Karpas-422 (cell line): ENCODE results near the gene STRAP. TPM values are rescaled to one million over a fixed set of nuclear protein-coding genes. Genes with fewer than 3 reads are reported as not detected.
A peak's percentile ranks its signal among the peaks of the same experiment; 100 is the strongest.
"Not testable (repeated sequence)": the region's sequence is repeated elsewhere in the genome, so short reads cannot be mapped to it uniquely, and the experiment has no call there.

Experiments used
- DNase-seq: peaks from one replicate; pipeline ENCODE4 v3.0.0-alpha.2; 2015
- H2AFZ ChIP-seq: fragments of 200-600 bp; sonication (generic); 2 replicates; pipeline ENCODE4 v1.6.1; 2014; ENCODE audit warnings: antibody characterized with exemption, low read length, mixed read lengths
- H3K27ac ChIP-seq: fragments of 200-600 bp; sonication (generic); 2 replicates; pipeline ENCODE4 v1.5.1; 2014; ENCODE audit warnings: mild to moderate bottlenecking, low read length, moderate library complexity
- H3K27me3 ChIP-seq: fragments of 200-600 bp; sonication (generic); 2 replicates; pipeline ENCODE4 v1.6.1; 2014; ENCODE audit warnings: low read length, mixed read lengths
- H3K36me3 ChIP-seq: fragments of 200-600 bp; sonication (generic); 2 replicates; pipeline ENCODE4 v1.6.1; 2014; ENCODE audit warnings: low read length, mixed read lengths; ENCODE audit not compliant: insufficient read depth
- H3K4me1 ChIP-seq: fragments of 200-600 bp; sonication (generic); 2 replicates; pipeline ENCODE4 v1.6.1; 2014; ENCODE audit warnings: mild to moderate bottlenecking, low read length, mixed read lengths
- H3K4me2 ChIP-seq: fragments of 200-600 bp; sonication (generic); 2 replicates; pipeline ENCODE4 v1.6.1; 2014; ENCODE audit warnings: low read length, low read depth, mild to moderate bottlenecking; ENCODE audit not compliant: poor library complexity, severe bottlenecking
- H3K4me3 ChIP-seq: fragments of 200-600 bp; sonication (generic); 2 replicates; pipeline ENCODE4 v1.5.1; 2014; ENCODE audit warnings: mild to moderate bottlenecking, antibody characterized with exemption, low read length, mixed read lengths
- H3K79me2 ChIP-seq: fragments of 200-600 bp; sonication (generic); 2 replicates; pipeline ENCODE4 v1.6.1; 2014; ENCODE audit warnings: mild to moderate bottlenecking, low read length, mixed read lengths
- H3K9ac ChIP-seq: fragments of 200-600 bp; sonication (generic); 2 replicates; pipeline ENCODE4 v1.6.0; 2014; ENCODE audit warnings: low read length
- H3K9me2 ChIP-seq: fragments of 200-600 bp; sonication (generic), shearing (Covaris generic); replicated peaks from 2 replicates; pipeline ENCODE4 v1.6.0; 2014; ENCODE audit warnings: mild to moderate bottlenecking, low read length, moderate library complexity; ENCODE audit not compliant: insufficient read depth
- H3K9me3 ChIP-seq: fragments of 300-700, 200-600 bp; sonication (generic); 2 replicates; pipeline ENCODE4 v1.6.1; 2014; ENCODE audit warnings: low read length, mixed read lengths
- H4K20me1 ChIP-seq: fragments of 200-600 bp; sonication (generic); 2 replicates; pipeline ENCODE4 v1.6.1; 2014; ENCODE audit warnings: mild to moderate bottlenecking, antibody characterized with exemption, low read length, low read depth; ENCODE audit not compliant: insufficient read depth
- total RNA-seq: library from RNA; depleted of rRNA; stranded (reverse); fragments of >200 nt; shearing (Covaris generic); gene quantifications from 2 replicates; pipeline ENCODE4 v1.2.3, GENCODE V29; 2014; ENCODE audit warnings: low replicate concordance

Gene STRAP
- total RNA-seq, 1 experiment from 2014 or later, result 89.3 TPM

GRCh38 chr12:15897433-15897832 is 15.2 kb downstream of the STRAP start:
- Histone ChIP-seq H3K36me3 (peaks cover 49% of the 10 kb centered on the region; the same call in 1 of the 2 replicates), H3K27me3 (no peaks in the 10 kb centered on the region), H2AFZ (no peak overlapping the region), H3K27ac (no peak overlapping the region), H3K9ac (no peak overlapping the region), H3K4me3 (no peak overlapping the region), H4K20me1 (no peaks in the 10 kb centered on the region), H3K9me3 (no peaks in the 10 kb centered on the region), H3K9me2 (no peaks in the 10 kb centered on the region), H3K79me2 (peaks cover 10% of the 10 kb centered on the region), H3K4me2 (no peak overlapping the region), H3K4me1 (no peaks in the 10 kb centered on the region)
- DNase-seq, result no peak

GRCh38 chr12:15899282-15899870 is 17.2 kb downstream of the STRAP start:
- no peaks in the 10 kb centered on the region for H3K9me2 ChIP-seq
- no peak overlapping the region for H3K9ac ChIP-seq
- no peak overlapping the region for H3K4me2 ChIP-seq
- 0 out of 2 replicates have a peak, but pooled peaks cover 3% of the 10 kb centered on the region for H3K79me2 ChIP-seq
- DNase-seq, result peak; percentile 71
- H3K27me3 ChIP-seq, result no peaks in the 10 kb centered on the region
- no peaks in the 10 kb centered on the region for H3K4me1 ChIP-seq
- peaks cover 50% of the 10 kb centered on the region; the same call in 1 of the 2 replicates for H3K36me3 ChIP-seq
- H3K27ac ChIP-seq, result no peak overlapping the region
- no peak overlapping the region for H3K4me3 ChIP-seq
- no peaks in the 10 kb centered on the region for H4K20me1 ChIP-seq
- no peaks in the 10 kb centered on the region for H3K9me3 ChIP-seq
- H2AFZ ChIP-seq, result no peak overlapping the region

- H3K36me3 ChIP-seq, result peaks cover 39% of the 10 kb centered on the region; the same call in 1 of the 2 replicates
- no peaks in the 10 kb centered on the region for H3K4me1 ChIP-seq
- no peak overlapping the region for H3K27ac ChIP-seq
- H4K20me1 ChIP-seq, result no peaks in the 10 kb centered on the region
- H3K9ac ChIP-seq, result no peak overlapping the region
- no peak overlapping the region for H3K4me3 ChIP-seq
- H3K9me3 ChIP-seq, result no peaks in the 10 kb centered on the region
- no peaks in the 10 kb centered on the region for H3K79me2 ChIP-seq
- no peaks in the 10 kb centered on the region for H3K9me2 ChIP-seq
- H3K27me3 ChIP-seq, result no peaks in the 10 kb centered on the region
- no peak for DNase-seq
- H3K4me2 ChIP-seq, result no peak overlapping the region
- no peak overlapping the region for H2AFZ ChIP-seq
Observed at GRCh38 chr12:15904378-15904920, 22.3 kb downstream of the STRAP start.

GRCh38 chr12:15910468-15910863 is 28.3 kb downstream of the STRAP start:
- Histone ChIP-seq H3K4me2 (peak overlapping the region; percentile 63), H3K36me3 (no peaks in the 10 kb centered on the region), H3K27me3 (no peaks in the 10 kb centered on the region), H3K4me1 (peaks cover 9% of the 10 kb centered on the region), H3K9ac (peak overlapping the region; percentile 79), H2AFZ (peak overlapping the region; percentile 41), H3K79me2 (no peaks in the 10 kb centered on the region), H3K9me2 (no peaks in the 10 kb centered on the region), H4K20me1 (no peaks in the 10 kb centered on the region), H3K4me3 (peak overlapping the region; percentile 70), H3K27ac (no peak overlapping the region), H3K9me3 (no peaks in the 10 kb centered on the region)
- DNase-seq, result peak; percentile 45

GRCh38 chr12:15910864-15911721 is 28.9 kb downstream of the STRAP start, which contains the start of gene DERA:
DERA (plus strand) TSS chr12:15911332; CDS start chr12:15911384, 52 bp downstream.
- H3K9ac ChIP-seq, result peak within 1 kb of the TSS; percentile 79
- H3K4me2 ChIP-seq, result peak within 1 kb of the TSS; percentile 63
- H3K27ac ChIP-seq, result no peak within 1 kb of the TSS
- H3K9me2 ChIP-seq, result no peaks in the 10 kb centered on the region
- H4K20me1 ChIP-seq, result no peaks in the 10 kb centered on the region
- peak; percentile 76 for DNase-seq
- H3K27me3 ChIP-seq, result no peaks in the 10 kb centered on the region
- no peaks in the 10 kb centered on the region for H3K36me3 ChIP-seq
- H3K9me3 ChIP-seq, result no peaks in the 10 kb centered on the region
- H3K4me3 ChIP-seq, result peak within 1 kb of the TSS; percentile 70
- H3K4me1 ChIP-seq, result peaks cover 9% of the 10 kb centered on the region
- H2AFZ ChIP-seq, result peak within 1 kb of the TSS; percentile 41
- H3K79me2 ChIP-seq, result no peaks in the 10 kb centered on the region

GRCh38 chr12:15911931-15912330 is 29.7 kb downstream of the STRAP start:
- H3K9me3 ChIP-seq, H3K36me3 ChIP-seq, H3K4me1 ChIP-seq, H3K9me2 ChIP-seq, DNase-seq, H4K20me1 ChIP-seq, H3K79me2 ChIP-seq, H3K27ac ChIP-seq, H3K27me3 ChIP-seq: not testable (repeated sequence)
- peak overlapping the region; percentile 79 for H3K9ac ChIP-seq
- H3K4me3 ChIP-seq, result peak overlapping the region; percentile 70
- peak overlapping the region; percentile 41; the same call in 1 of the 2 replicates for H2AFZ ChIP-seq
- H3K4me2 ChIP-seq, result peak overlapping the region; percentile 63

- not testable (repeated sequence) for H3K9me2 ChIP-seq, DNase-seq, H3K4me1 ChIP-seq, H3K9me3 ChIP-seq, H3K4me3 ChIP-seq, H3K4me2 ChIP-seq, H3K79me2 ChIP-seq, H3K9ac ChIP-seq, H3K27me3 ChIP-seq, H3K27ac ChIP-seq, H3K36me3 ChIP-seq, H4K20me1 ChIP-seq, H2AFZ ChIP-seq
Observed at GRCh38 chr12:15914131-15914530, 31.9 kb downstream of the STRAP start.

GRCh38 chr12:15918066-15918465 is 35.9 kb downstream of the STRAP start:
- no peaks in the 10 kb centered on the region for H3K36me3 ChIP-seq
- no peak overlapping the region for H2AFZ ChIP-seq
- H3K27ac ChIP-seq, result no peak overlapping the region
- no peaks in the 10 kb centered on the region for H3K4me1 ChIP-seq
- H3K9me3 ChIP-seq, result no peaks in the 10 kb centered on the region
- no peak overlapping the region for H3K9ac ChIP-seq
- no peak for DNase-seq
- H4K20me1 ChIP-seq, result peaks cover 8% of the 10 kb centered on the region; the same call in 1 of the 2 replicates
- no peak overlapping the region for H3K4me2 ChIP-seq
- no peaks in the 10 kb centered on the region for H3K9me2 ChIP-seq
- no peaks in the 10 kb centered on the region for H3K27me3 ChIP-seq
- H3K79me2 ChIP-seq, result no peaks in the 10 kb centered on the region
- no peak overlapping the region for H3K4me3 ChIP-seq
